Activated CD4-positive, alpha-beta T cell treated with anti-CD3 and anti-CD28 coated beads, Interleukin-2, amount 50 U/mL, for 48 hours (primary cell): Measurements from ENCODE around the gene PLA2G4E.
A peak's percentile ranks its signal among the peaks of the same experiment; 100 is the strongest.

Source experiments
- DNase-seq, 2 experiments: peaks; one replicate each; pipeline ENCODE4 v3.0.0-alpha.2; 2020

The PLA2G4E gene

DNA sequence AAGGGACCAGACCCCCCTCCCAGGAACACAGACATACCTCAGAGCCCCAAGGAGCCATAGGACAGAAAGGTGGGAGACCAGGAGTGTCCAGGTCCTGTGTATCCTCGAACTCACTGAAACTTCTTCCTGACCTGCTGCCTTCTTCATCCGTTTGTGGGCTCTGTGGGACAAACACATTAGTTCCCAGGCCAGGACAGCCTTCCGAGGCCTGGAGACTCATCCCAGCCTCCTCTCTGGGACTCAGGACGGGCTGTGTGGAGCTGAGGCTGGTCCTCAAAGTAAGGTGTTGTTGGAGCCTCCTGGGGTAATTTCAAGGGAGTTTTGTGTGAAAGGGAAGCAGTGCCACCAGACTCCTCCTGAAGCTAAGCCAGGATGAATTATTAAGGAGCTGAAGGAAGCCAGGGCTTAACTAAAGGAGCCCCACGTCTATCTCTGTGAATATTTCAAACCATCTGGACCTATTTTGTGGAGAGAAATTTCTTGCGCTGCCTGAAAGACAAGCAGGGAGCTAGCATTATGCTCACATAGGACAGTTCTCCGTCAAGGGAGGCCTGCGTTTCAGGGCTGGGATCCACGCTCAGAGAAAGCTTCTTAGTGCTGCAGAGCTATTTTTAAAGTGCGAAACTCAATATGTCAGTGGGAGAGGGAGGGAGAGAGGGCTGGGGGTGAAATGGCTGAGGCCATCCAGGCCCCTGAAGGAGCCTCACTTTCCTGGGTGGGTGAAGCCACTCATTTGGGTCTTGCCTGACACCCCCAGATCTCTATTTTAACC is 29.8 kb upstream of the PLA2G4E start:
- no peak for DNase-seq

- no peak for DNase-seq
These were observed 28.0 kb upstream of the PLA2G4E start for GRCh38 chr15:42048821-42049200.

- DNase-seq = no peak
These were observed 27.4 kb upstream of the PLA2G4E start for GRCh38 chr15:42048080-42048820.

GRCh38 chr15:42046597-42046996 is 25.8 kb upstream of the PLA2G4E start:
- DNase-seq = no peak

GRCh38 chr15:42045211-42045615 is 24.4 kb upstream of the PLA2G4E start:
- no peak for DNase-seq

DNA sequence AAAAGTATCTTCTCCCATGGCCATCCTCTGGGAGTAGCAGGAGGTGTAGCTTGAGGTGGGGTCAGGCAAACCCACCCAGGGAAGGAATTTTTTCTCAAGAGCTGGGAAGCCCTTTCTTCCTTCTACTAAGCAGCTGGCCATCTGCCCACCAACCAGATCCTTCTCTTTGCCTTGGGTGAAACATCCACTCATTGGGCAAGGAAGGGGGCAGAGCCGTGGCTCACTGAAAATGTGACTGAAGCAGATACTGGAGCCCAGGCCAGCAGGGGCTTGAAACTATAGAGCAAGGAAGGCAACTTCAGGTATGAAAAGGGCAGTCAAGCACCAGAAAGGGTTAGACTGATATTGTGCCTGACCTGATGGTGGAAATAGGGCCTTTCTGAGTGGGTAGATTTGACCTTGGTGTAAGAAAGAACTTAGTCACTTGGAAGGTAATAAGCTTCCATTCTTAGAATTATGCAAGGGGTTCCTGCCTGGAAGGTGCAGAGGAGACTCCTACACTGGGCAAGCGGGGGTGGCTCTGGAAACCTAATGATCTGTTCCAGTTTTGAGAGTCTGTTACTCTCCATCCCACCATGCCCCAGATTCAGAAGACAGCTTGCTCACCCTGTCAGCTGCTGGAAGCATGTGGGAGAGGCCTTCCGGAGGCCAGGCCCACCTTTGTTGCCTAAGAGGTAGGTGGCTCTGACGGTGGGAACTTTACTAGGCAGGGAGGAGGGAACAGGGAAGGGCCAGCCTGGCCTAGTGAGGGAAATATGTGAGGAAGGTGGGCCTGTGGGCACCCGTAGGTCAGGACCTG is 22.0 kb upstream of the PLA2G4E start:
- no peak for DNase-seq

GRCh38 chr15:42038401-42038800 is 17.6 kb upstream of the PLA2G4E start:
- DNase-seq = no peak

DNA sequence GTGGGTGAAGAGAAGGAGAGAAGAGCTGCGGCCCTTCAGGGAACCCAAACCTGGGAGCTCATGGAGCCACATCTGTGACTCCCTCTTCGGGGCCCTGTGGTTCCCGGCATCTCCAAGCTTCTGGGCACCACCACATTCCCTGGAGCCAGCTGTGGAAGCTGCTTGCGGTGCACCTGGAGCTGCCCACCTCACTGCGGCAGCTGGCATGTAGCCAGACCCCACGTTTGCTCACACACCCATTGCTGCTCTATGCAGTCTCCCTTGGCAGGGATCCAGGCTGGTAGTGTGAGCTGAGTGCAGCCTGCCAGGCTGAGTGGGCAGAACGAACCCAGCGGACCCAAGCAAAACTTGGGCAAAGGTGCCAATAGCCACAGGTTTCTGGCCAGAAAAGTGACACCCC is 16.8 kb upstream of the PLA2G4E start:
- DNase-seq = no peak

DNA sequence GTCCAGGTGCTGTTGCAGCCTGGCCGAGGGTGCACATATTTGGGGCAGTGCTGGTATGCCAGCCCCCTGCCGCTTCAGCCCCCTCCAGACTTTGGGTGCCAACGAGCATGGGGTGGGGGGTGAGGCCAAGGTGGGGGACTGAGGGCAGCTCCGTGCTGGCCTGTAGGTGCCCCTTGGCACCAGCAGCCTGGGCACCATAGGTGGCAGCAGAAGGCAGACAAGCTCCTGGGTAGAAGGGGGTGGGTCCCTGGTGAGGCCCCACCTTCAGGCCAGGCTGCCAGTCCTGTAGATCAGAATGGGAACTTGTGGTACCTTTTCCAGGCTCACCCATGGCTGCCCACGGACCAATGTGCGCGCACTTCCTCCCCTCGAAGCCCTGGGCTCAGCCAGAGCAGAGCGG is 16.1 kb upstream of the PLA2G4E start:
- DNase-seq = no peak

DNA sequence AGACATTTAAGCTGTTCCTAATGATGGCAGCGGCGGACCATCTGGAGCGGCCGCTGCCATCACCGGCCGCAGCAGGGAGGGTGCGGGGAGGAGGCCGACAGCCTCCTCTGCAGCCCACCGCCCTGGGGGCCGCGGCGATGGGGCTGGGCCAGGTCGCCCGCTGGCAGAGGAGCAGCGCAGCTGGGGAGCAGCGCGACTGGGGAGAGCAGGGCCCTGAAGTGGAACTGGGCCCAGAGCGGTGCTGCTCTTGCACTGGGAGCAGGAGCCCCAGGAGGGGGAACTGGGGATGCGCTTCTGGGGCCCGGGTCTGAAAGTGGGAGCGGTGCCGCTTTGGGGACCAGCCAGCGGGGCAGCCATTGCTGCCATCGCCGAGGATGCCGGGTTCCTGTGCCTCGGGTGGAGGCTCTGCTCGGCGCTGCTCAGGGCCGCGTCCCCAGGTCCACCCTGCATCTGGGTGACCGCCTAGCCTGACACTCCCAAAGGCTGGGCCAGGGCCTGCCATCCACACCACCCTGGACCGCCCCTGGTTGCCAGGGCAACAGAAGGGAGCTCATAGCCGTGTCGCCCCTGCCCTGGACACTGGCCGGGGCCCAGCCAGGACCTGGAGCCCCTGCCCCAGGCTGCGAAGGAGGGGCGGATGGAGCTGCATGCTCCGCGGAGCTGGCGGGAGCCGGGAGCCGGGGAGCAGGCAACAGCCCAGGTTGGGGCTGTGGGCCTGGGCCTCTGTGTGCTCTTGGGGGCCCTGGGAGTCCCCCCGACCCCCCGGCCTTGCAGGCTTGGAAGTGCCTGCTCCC is 15.5 kb upstream of the PLA2G4E start:
- DNase-seq = no peak

GRCh38 chr15:42035435-42035761 is 14.6 kb upstream of the PLA2G4E start:
- DNase-seq = peak; percentile 22 to 35

DNA sequence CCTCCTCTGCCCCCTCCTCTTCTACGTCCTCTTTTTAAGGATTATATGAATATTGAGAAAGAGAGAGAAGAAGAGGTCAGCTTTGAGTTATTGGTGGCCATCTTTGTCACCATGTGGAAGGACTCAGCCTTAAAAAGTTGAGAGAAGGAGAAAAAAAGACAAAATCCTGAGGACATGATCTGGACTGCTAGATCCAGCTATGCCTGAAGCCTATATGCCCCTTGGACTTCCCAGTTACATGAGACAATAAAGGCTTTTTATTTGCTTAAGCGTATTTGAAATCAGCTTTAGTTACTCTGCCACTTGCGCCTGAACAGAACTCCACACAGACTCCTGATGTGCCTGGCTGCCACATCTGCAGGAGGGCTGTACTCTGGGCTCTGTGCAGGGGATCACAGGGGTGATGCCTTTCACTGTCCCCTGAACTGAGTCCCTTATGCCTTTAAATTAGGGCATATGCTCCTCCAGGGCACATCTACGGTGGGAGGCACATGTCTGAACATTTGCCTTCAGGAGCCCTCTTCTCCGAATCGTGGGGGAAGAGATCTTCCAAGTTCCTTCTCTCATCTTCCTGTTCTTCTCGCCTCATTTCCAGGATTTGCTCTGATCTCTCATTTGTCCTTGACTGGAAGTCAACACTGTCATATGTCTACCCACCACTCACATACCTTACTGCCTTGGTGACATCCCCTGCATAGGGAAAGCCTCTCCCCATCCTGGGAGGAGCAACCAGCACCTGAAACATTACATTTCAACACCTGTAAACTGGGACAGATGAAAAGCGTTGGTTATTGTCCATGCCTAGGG is 14.0 kb upstream of the PLA2G4E start:
- DNase-seq = no peak

DNA sequence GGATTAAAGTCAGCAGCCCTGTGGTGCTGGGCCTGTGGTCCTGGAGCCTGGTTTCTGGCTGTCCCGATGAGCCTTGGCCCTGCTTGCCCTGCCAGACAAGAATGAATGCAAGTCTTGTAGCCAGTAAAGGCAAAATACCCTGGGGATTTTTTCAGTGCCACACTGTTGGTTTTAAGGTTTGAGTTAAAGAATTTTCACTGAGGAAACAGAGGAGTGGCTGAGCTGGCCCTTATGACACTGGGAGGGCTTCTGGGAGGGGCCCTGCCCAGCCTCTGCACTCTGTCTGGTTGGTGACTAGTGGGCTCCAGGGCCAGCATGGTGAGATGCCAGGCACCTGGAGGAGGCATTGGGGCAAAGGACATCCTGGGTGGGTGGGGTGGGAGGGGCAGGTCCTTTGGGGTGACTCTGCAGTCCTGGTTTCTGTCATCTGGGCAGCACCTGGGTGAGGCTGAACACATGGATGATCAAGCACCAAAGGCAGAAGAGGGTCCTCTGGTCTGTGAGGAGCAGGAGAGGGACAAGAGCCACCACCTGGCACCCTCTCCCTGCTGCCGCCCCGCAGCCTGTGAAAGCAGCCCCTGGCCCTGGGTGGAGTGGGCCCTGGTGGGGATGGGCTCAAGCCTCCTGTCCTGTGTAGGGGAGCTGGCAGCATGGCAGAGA is 12.5 kb upstream of the PLA2G4E start:
- no peak for DNase-seq

DNA sequence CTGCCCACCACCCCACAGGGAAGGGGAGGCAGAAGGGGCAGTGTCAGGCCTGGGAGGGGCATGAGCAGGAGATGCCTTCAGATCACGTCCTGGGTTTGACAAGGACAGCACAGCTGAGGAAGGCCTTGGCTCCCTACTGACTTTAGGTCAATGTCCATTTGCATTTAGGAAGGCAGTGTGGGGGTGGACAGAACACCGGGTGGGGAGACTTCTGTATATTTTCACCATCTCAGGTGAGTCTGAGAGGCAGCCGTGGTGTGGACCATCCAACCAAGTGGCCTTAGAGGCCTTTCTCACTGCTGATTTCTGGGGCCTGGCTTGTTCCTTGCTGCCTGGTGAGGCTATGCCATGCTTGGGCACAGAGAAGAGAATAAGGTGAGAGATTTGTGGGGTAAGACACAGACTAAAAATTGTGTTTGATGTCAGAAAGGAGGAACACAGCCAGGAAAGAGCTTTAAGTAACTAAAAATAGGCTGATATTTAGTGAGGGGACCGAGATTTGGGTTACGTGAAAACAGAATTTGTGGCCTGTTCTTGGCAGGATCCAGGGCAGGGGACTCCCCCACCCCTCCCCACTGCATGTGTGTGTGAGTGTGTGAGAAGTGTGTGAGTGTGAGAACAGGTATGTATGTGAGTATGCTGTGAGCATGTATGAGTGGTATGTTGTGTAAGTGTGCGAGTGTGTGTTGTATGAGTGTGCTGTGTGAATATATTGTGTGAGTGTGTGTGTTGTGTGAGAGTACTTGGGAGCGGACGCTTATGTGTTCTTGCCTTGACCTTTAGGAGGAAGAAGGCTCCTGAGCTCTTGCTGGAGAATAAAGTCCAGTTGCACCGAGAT is 11.8 kb upstream of the PLA2G4E start:
- no peak for DNase-seq

DNA sequence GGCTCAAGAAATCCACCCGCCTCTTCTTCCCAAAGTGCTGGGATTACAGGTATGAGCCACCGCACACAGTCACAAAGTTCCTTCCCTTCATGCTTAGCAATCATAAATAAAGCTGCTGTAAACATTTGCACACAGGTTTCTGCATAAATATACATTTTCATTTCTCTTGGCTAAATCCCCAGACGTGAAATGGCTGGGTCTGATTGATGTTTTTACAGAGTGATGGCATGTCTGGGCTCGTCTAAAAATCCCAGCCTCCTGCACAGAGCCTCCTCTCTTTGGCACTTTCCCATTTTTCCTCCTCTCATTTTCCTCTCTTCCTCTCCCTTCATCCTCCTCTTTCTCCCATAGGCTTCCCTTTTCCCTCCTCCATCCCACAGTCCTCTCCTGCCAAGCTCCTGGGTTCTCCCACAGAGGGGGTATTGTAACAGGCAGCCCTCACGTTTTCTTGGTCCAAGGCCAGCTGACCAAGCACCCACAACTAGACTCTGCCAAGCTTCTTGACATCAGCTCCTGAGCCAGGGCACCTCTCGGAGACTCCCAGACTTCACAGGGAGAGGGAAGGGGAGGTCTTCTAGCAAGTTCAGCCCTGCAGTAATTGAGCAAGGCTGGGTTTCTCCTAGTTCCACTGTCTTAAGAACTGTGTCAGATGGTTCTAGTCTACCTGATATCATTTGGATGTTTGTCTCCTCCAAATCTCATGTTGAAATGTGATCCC is 10.5 kb upstream of the PLA2G4E start:
- no peak for DNase-seq

DNA sequence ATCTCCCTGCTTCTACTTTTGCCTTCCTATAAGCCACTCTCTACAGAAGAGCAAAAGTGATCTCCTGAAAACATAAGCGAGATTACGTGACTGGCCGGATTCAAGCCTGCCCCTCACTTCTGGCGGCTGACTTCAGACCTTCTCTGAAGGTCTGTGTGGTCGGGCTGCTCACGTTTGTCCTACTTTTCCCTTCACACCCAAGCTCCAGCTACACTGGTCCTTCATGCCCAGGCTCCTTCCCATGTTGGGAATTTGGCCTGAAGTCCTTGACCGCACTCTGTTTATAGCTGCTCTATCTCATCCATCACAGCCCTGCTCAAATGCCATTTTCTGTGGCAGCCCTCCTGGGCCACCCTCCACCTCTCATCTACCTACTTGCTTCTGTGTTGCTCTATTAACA is 6.7 kb upstream of the PLA2G4E start:
- no peak for DNase-seq

- no peak for DNase-seq
These were observed 3.5 kb upstream of the PLA2G4E start for GRCh38 chr15:42024303-42024702.

GRCh38 chr15:42021593-42021992 is 751 bp upstream of the PLA2G4E start:
- DNase-seq = no peak

GRCh38 chr15:42018306-42019224 is 2.3 kb downstream of the PLA2G4E start:
- DNase-seq = no peak
